Measurements from ENCODE around the gene IL2. TPM values are rescaled to one million over a fixed set of nuclear protein-coding genes. Genes with fewer than 3 reads are reported as not detected.

IL2 gene
- polyA plus RNA-seq, 1 donor (not counting 4 experiments of a cell fraction or from before 2014, with no cell fraction given): not detected

DNA sequence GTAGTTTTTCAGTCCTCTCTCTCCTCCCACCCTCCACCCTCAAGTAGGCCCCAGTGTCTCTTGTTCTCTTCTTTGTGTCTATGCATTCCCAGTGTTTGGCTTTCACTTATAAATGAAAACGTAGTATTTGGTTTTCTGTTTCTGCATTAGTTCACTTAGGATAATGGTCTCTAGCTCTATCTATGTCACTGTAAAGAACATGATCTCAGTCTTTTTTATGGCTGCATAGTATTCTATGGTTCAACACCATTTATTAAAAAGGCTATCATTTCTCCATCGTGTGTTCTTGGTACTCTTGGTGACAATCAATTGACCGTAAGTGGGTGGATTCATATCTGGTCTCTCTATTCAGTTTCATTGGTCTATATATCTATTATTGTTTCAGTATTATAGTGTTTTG is 18.7 kb upstream of the IL2 start:
- no peak overlapping the region for H3K27ac ChIP-seq (ENCODE audit: control insufficient read depth, insufficient read depth, low read length)
- H4K20me1 ChIP-seq (ENCODE audit: control insufficient read depth, extremely low read depth, insufficient read depth, low read length): no peaks in the 10 kb centered on the region
- TF ChIP-seq CTCF (optimal IDR thresholded peaks at IDR 0.05 in 1 of 3, IDR thresholded peaks at IDR 0.05 in 1 of 3, conservative IDR thresholded peaks at IDR 0.05 in 1 of 3; ENCODE audit: extremely low read depth in 1 of 3, insufficient read depth in 2 of 3, low read length in 3 of 3): no peak
- TF ChIP-seq EZH2 (IDR thresholded peaks at IDR 0.05; ENCODE audit: low read length): no peak
- dilution Hi-C loops (cut with MboI; ENCODE audit: extremely low pct_ligation_motif_present, low sequenced_read_pairs): no loop called here
- H3K79me2 ChIP-seq (ENCODE audit: control insufficient read depth, insufficient read depth, low read length): no peaks in the 10 kb centered on the region
- H3K36me3 ChIP-seq (ENCODE audit: control insufficient read depth in 2 of 2, extremely low read depth in 1 of 2, insufficient read depth in 2 of 2, low read length in 2 of 2): no peaks in the 10 kb centered on the region
- H3K9ac ChIP-seq (ENCODE audit: control insufficient read depth, extremely low read depth, insufficient read depth, low read length): no peak overlapping the region
- FAIRE-seq (no peak), DNase-seq (ENCODE audit: low read depth, low spot score) (no peak)
- no peak overlapping the region for H2AFZ ChIP-seq (ENCODE audit: control insufficient read depth, low read length)
- no peak overlapping the region for H3K4me2 ChIP-seq (ENCODE audit: control insufficient read depth, extremely low read depth, insufficient read depth, low read depth, low read length)
- no peaks in the 10 kb centered on the region for H3K4me1 ChIP-seq (ENCODE audit: control insufficient read depth, extremely low read depth, insufficient read depth, low read length)
- H3K9me1 ChIP-seq (ENCODE audit: control insufficient read depth, extremely low read depth, insufficient read depth, low read length): no peaks in the 10 kb centered on the region
- H3K9me3 ChIP-seq (ENCODE audit: control insufficient read depth, low read depth, low read length): no peaks in the 10 kb centered on the region
- H3K27me3 ChIP-seq (ENCODE audit: control insufficient read depth, extremely low read depth, insufficient read depth, low read length): no peaks in the 10 kb centered on the region
- H3K4me3 ChIP-seq (ENCODE audit: control insufficient read depth in 2 of 3, extremely low read depth in 1 of 3, insufficient read depth in 2 of 3, low read depth in 1 of 3, low read length in 3 of 3): no peak overlapping the region

- Histone ChIP-seq H3K9me3 (ENCODE audit: control insufficient read depth, low read depth, low read length) (no peaks in the 10 kb centered on the region), H3K9ac (ENCODE audit: control insufficient read depth, extremely low read depth, insufficient read depth, low read length) (no peak overlapping the region), H2AFZ (ENCODE audit: control insufficient read depth, low read length) (no peak overlapping the region), H3K79me2 (ENCODE audit: control insufficient read depth, insufficient read depth, low read length) (no peaks in the 10 kb centered on the region), H3K9me1 (ENCODE audit: control insufficient read depth, extremely low read depth, insufficient read depth, low read length) (no peaks in the 10 kb centered on the region), H4K20me1 (ENCODE audit: control insufficient read depth, extremely low read depth, insufficient read depth, low read length) (no peaks in the 10 kb centered on the region), H3K27me3 (ENCODE audit: control insufficient read depth, extremely low read depth, insufficient read depth, low read length) (no peaks in the 10 kb centered on the region), H3K4me1 (ENCODE audit: control insufficient read depth, extremely low read depth, insufficient read depth, low read length) (no peaks in the 10 kb centered on the region), H3K4me2 (ENCODE audit: control insufficient read depth, extremely low read depth, insufficient read depth, low read depth, low read length) (no peak overlapping the region), H3K36me3 (ENCODE audit: control insufficient read depth in 2 of 2, extremely low read depth in 1 of 2, insufficient read depth in 2 of 2, low read length in 2 of 2) (no peaks in the 10 kb centered on the region), H3K27ac (ENCODE audit: control insufficient read depth, insufficient read depth, low read length) (no peak overlapping the region), H3K4me3 (ENCODE audit: control insufficient read depth in 2 of 3, extremely low read depth in 1 of 3, insufficient read depth in 2 of 3, low read depth in 1 of 3, low read length in 3 of 3) (no peak overlapping the region)
- no peak for TF ChIP-seq CTCF (optimal IDR thresholded peaks at IDR 0.05 in 1 of 3, IDR thresholded peaks at IDR 0.05 in 1 of 3, conservative IDR thresholded peaks at IDR 0.05 in 1 of 3; ENCODE audit: extremely low read depth in 1 of 3, insufficient read depth in 2 of 3, low read length in 3 of 3)
- TF ChIP-seq EZH2 (IDR thresholded peaks at IDR 0.05; ENCODE audit: low read length): no peak
- dilution Hi-C loops (cut with MboI; ENCODE audit: extremely low pct_ligation_motif_present, low sequenced_read_pairs): no loop called here
- DNase-seq (ENCODE audit: low read depth, low spot score) (no peak), FAIRE-seq (no peak)
Observed at GRCh38 chr4:122469457-122469856, 12.9 kb upstream of the IL2 start.

Measured in keratinocyte (primary cell).